ENCODE data around the gene AK3.

Gene AK3

DNA sequence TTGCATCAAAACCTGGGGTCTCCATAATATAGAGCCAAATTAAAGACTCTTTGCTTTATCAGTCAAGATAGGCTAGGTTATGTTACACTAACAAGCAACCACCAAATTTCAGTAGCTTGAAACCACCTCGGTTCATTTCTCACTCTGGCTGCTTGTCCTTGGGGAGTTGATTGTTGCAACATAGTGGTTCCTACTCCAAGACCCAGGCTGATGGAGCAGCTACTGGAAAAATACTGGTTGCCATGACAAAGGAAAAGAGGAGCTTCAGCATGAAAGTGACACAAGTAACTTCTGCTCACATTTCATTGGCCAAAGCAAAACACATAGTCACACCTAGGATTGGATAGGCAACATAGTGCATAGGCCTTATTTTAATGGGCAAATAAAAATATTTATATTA is 33.2 kb upstream of the AK3 start:
- H3K4me3 ChIP-seq (ENCODE audit: low read length) = no peak overlapping the region
- H3K79me2 ChIP-seq (ENCODE audit: low read length) = no peaks in the 10 kb centered on the region
- H3K36me3 ChIP-seq (replicated peaks; ENCODE audit: low read depth, low read length) = no peaks in the 10 kb centered on the region
- H2AFZ ChIP-seq (ENCODE audit: low read depth, low read length) = no peak overlapping the region
- no peaks in the 10 kb centered on the region for H4K20me1 ChIP-seq (ENCODE audit: insufficient read depth, low read length)
- H3K9me3 ChIP-seq (ENCODE audit: insufficient read depth, low read length) = no peaks in the 10 kb centered on the region
- TF ChIP-seq, protein P1, sequence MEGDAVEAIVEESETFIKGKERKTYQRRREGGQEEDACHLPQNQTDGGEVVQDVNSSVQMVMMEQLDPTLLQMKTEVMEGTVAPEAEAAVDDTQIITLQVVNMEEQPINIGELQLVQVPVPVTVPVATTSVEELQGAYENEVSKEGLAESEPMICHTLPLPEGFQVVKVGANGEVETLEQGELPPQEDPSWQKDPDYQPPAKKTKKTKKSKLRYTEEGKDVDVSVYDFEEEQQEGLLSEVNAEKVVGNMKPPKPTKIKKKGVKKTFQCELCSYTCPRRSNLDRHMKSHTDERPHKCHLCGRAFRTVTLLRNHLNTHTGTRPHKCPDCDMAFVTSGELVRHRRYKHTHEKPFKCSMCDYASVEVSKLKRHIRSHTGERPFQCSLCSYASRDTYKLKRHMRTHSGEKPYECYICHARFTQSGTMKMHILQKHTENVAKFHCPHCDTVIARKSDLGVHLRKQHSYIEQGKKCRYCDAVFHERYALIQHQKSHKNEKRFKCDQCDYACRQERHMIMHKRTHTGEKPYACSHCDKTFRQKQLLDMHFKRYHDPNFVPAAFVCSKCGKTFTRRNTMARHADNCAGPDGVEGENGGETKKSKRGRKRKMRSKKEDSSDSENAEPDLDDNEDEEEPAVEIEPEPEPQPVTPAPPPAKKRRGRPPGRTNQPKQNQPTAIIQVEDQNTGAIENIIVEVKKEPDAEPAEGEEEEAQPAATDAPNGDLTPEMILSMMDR (IDR thresholded peaks at IDR 0.05; ENCODE audit: low read depth, low read length) = no peak
- TF ChIP-seq EZH2phosphoT487 (IDR thresholded peaks at IDR 0.05; ENCODE audit: low read depth) = no peak
- H3K4me2 ChIP-seq (ENCODE audit: low read length) = no peak overlapping the region
- H3K27ac ChIP-seq (ENCODE audit: low read length) = no peak overlapping the region
- H3K9ac ChIP-seq (ENCODE audit: low read length) = no peak overlapping the region
- peaks cover 4% of the 10 kb centered on the region; the same call in 1 of the 2 replicates for H3K4me1 ChIP-seq (ENCODE audit: low read length)
- H3K27me3 ChIP-seq (ENCODE audit: low read depth, low read length) = no peaks in the 10 kb centered on the region

GRCh38 chr9:4771788-4772187 is 30.8 kb upstream of the AK3 start:
- H3K4me2 ChIP-seq (ENCODE audit: low read length) = no peak overlapping the region
- H3K36me3 ChIP-seq (replicated peaks; ENCODE audit: low read depth, low read length) = no peaks in the 10 kb centered on the region
- H3K4me3 ChIP-seq (ENCODE audit: low read length) = no peak overlapping the region
- H4K20me1 ChIP-seq (ENCODE audit: insufficient read depth, low read length) = no peaks in the 10 kb centered on the region
- H3K4me1 ChIP-seq (ENCODE audit: low read length) = peaks cover 6% of the 10 kb centered on the region; the same call in 1 of the 2 replicates
- H2AFZ ChIP-seq (ENCODE audit: low read depth, low read length) = no peak overlapping the region
- no peak overlapping the region for H3K27ac ChIP-seq (ENCODE audit: low read length)
- no peak for TF ChIP-seq EZH2phosphoT487 (IDR thresholded peaks at IDR 0.05; ENCODE audit: low read depth)
- TF ChIP-seq, protein P1 (IDR thresholded peaks at IDR 0.05; ENCODE audit: low read depth, low read length) = no peak
- no peak overlapping the region for H3K9ac ChIP-seq (ENCODE audit: low read length)
- H3K27me3 ChIP-seq (ENCODE audit: low read depth, low read length) = no peaks in the 10 kb centered on the region
- H3K9me3 ChIP-seq (ENCODE audit: insufficient read depth, low read length) = no peaks in the 10 kb centered on the region
- H3K79me2 ChIP-seq (ENCODE audit: low read length) = no peaks in the 10 kb centered on the region

DNA sequence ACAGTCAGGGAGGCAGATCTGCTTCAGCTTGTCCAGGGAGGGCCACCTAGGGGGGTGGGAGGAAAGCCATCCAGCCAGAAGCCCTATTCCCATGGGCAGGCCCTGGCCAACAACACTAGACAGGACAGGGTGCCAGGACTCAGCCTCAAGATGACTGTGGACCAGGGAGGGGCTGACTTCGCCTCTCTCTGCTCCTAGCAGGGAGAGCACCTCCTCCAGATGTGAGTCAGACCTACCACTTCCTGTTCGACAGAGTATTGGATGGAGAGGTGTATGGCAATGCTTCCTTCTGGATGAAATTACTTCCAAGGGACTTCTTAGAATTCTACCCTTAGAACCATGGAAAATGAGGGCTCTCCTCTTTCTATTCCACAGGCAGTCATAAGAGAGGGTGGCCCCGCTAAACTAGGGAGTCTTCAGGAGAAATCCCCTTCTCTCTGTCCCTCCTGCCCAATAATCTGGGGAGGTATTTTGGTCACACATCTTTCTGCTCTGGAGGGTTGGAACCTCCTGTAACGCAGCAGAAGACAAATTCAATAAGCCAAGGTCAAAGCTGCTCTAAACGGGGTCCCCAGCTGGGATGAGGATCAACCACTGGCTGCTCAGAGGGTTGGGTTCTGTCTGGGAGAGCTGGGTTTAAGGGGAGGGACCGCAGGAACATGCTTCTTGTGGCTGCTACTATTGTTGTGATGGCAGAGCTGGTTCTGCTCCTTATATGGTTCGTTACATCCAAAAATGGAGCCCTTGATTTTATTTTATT is 28.5 kb upstream of the AK3 start:
- no peak overlapping the region for H3K9ac ChIP-seq (ENCODE audit: low read length)
- no peak overlapping the region for H3K4me3 ChIP-seq (ENCODE audit: low read length)
- H3K27me3 ChIP-seq (ENCODE audit: low read depth, low read length) = no peaks in the 10 kb centered on the region
- TF ChIP-seq EZH2phosphoT487 (IDR thresholded peaks at IDR 0.05; ENCODE audit: low read depth) = no peak
- TF ChIP-seq, protein P1 (IDR thresholded peaks at IDR 0.05; ENCODE audit: low read depth, low read length) = no peak
- no peaks in the 10 kb centered on the region for H4K20me1 ChIP-seq (ENCODE audit: insufficient read depth, low read length)
- H3K4me2 ChIP-seq (ENCODE audit: low read length) = no peak overlapping the region
- no peaks in the 10 kb centered on the region for H3K9me3 ChIP-seq (ENCODE audit: insufficient read depth, low read length)
- no peak overlapping the region for H2AFZ ChIP-seq (ENCODE audit: low read depth, low read length)
- H3K36me3 ChIP-seq (replicated peaks; ENCODE audit: low read depth, low read length) = no peaks in the 10 kb centered on the region
- H3K79me2 ChIP-seq (ENCODE audit: low read length) = no peaks in the 10 kb centered on the region
- peaks cover 6% of the 10 kb centered on the region; the same call in 1 of the 2 replicates for H3K4me1 ChIP-seq (ENCODE audit: low read length)
- H3K27ac ChIP-seq (ENCODE audit: low read length) = no peak overlapping the region

DNA sequence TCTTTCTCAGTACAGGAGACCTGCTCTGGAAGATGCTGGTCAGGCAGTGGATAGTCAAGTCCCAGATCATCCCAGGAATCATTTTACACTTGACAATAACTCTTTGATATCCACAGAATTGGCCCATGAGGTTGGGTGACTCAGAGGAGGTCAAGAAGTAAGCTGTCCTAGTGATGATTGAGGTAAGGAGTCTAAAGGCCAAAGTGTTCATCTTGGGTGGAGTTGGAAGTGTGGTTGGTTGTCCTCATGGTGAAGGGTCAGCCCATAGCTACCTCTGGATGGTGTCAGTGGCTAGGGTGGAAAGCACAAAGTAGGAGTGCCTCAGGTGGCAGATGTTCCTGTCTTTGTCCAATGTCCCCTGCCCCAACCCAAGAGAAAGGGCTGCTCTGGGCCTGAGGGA is 27.7 kb upstream of the AK3 start:
- Histone ChIP-seq H3K4me1 (ENCODE audit: low read length) (peaks cover 7% of the 10 kb centered on the region), H3K4me2 (ENCODE audit: low read length) (no peak overlapping the region), H3K27me3 (ENCODE audit: low read depth, low read length) (no peaks in the 10 kb centered on the region), H3K4me3 (ENCODE audit: low read length) (no peak overlapping the region), H3K9me3 (ENCODE audit: insufficient read depth, low read length) (no peaks in the 10 kb centered on the region), H3K36me3 (replicated peaks; ENCODE audit: low read depth, low read length) (no peaks in the 10 kb centered on the region), H3K27ac (ENCODE audit: low read length) (no peak overlapping the region), H2AFZ (ENCODE audit: low read depth, low read length) (no peak overlapping the region), H4K20me1 (ENCODE audit: insufficient read depth, low read length) (no peaks in the 10 kb centered on the region), H3K9ac (ENCODE audit: low read length) (no peak overlapping the region), H3K79me2 (ENCODE audit: low read length) (no peaks in the 10 kb centered on the region)
- TF ChIP-seq EZH2phosphoT487 (IDR thresholded peaks at IDR 0.05; ENCODE audit: low read depth) = no peak
- TF ChIP-seq, protein P1 (IDR thresholded peaks at IDR 0.05; ENCODE audit: low read depth, low read length) = no peak
